Upper lobe of left lung (tissue), 6 donors: ENCODE data around the gene REXO4. TPM values are rescaled to one million over a fixed set of nuclear protein-coding genes. Genes with fewer than 3 reads are reported as not detected.
"Not testable (repeated sequence)": the region's sequence is repeated elsewhere in the genome, so short reads cannot be mapped to it uniquely, and the experiment has no call there.

Experiments used
- ATAC-seq, 2 donors: fragments of 200-7000 bp; cut with Tn5 transposase; one replicate each; pipeline ENCODE4 v1.9.1; 2022; ENCODE audit warnings: mild to moderate bottlenecking in 2 of 2, moderate library complexity in 2 of 2; ENCODE audit not compliant: low FRiP score in 2 of 2
- DNase-seq, 2 donors: peaks; one replicate each; pipeline ENCODE4 v3.0.0-alpha.2; 2019 to 2020
- H3K27ac ChIP-seq, 4 donors: fragments of 200-600 bp; sonication (generic); one replicate each; pipeline ENCODE4 v1.5.1; 2016 to 2019
- H3K27me3 ChIP-seq, 4 donors: fragments of 200-600 bp; sonication (generic); one replicate each; pipeline ENCODE4 v1.5.1; 2017 to 2019
- H3K36me3 ChIP-seq, 4 donors: fragments of 200-600 bp; sonication (generic); one replicate each; pipeline ENCODE4 v1.5.1; 2016 to 2019
- H3K4me1 ChIP-seq, 4 donors: fragments of 200-600 bp; sonication (generic); one replicate each; pipeline ENCODE4 v1.5.1; 2018 to 2019
- H3K4me3 ChIP-seq, 4 donors: fragments of 200-600 bp; sonication (generic); one replicate each; pipeline ENCODE4 v1.5.1; 2017 to 2019; ENCODE audit warnings: mild to moderate bottlenecking in 2 of 4, moderate library complexity in 1 of 4
- H3K9me3 ChIP-seq, 4 donors: fragments of 200-600 bp; sonication (generic); one replicate each; pipeline ENCODE4 v1.5.1; 2018 to 2019
- EP300 ChIP-seq, 4 donors: sonication (generic); formaldehyde crosslinking; IDR thresholded peaks; one replicate each; pipeline ENCODE4 v1.5.1; 2017; ENCODE audit warnings: antibody characterized with exemption in 4 of 4, control low read depth in 2 of 4
- POLR2A ChIP-seq, 4 donors: fragments of 450-650 bp; IDR thresholded peaks; one replicate each; pipeline ENCODE4 v1.5.1; 2016 to 2017; ENCODE audit warnings: antibody characterized with exemption in 4 of 4, mild to moderate bottlenecking in 2 of 4
- POLR2AphosphoS5 ChIP-seq, 2 donors: sonication (generic); formaldehyde crosslinking; IDR thresholded peaks; one replicate each; pipeline ENCODE4 v1.5.1; 2017; ENCODE audit warnings: antibody characterized with exemption in 2 of 2
- WGBS, 2 donors: methylation state at CpG; one replicate each; pipeline ENCODE4 v1.1.5; 2017 to 2018; 5-methylcytosine and 5-hydroxymethylcytosine counted together
- total RNA-seq, 6 donors: library from RNA; depleted of rRNA in 4 of 6; stranded (reverse); fragments of >200 nt in 4 of 6; gene quantifications; one replicate each; pipeline versions ENCODE4 v1.1.0 to v1.2.1, GENCODE V29; 2016 to 2021
- TF ChIP-seq, protein P1 (sequence below), 6 experiments: fragments of 450-650 bp in 4 of 6; fragments of 200-600 bp in 2 of 6; sonication (generic) in 2 of 6; IDR thresholded peaks; one replicate each; pipeline ENCODE4 v1.5.1; 2016 to 2019; ENCODE audit warnings: antibody characterized with exemption in 6 of 6
- donor health status: DM: no; HTN: no; CAD: no; lungs with moderate emphysema.
- donor health status: DM: no; HTN: yes; CAD: no; lungs with severe emphysema.

Gene REXO4
- total RNA-seq, 6 donors from 2014 or later = 14.7 to 34.3 (median 23.1) TPM

- ATAC-seq = no peak
- no peak for TF ChIP-seq POLR2AphosphoS5 (IDR thresholded peaks at IDR 0.05)
- no peak overlapping the region for H3K4me3 ChIP-seq
- no peak for DNase-seq
- no peaks in the 10 kb centered on the region for H3K9me3 ChIP-seq
- 91 to 92% methylated on average over 12 to 14 of the region's 14 CpGs for WGBS, 2 donors
- H3K27me3 ChIP-seq = no peaks in the 10 kb centered on the region
- peaks cover 1 to 14% (median 11%) of the 10 kb centered on the region in 4 donors for H3K4me1 ChIP-seq
- H3K36me3 ChIP-seq = no peaks in the 10 kb centered on the region
- no peak overlapping the region for H3K27ac ChIP-seq
Observed at GRCh38 chr9:133379153-133380086, 38.4 kb downstream of the REXO4 start.

DNA sequence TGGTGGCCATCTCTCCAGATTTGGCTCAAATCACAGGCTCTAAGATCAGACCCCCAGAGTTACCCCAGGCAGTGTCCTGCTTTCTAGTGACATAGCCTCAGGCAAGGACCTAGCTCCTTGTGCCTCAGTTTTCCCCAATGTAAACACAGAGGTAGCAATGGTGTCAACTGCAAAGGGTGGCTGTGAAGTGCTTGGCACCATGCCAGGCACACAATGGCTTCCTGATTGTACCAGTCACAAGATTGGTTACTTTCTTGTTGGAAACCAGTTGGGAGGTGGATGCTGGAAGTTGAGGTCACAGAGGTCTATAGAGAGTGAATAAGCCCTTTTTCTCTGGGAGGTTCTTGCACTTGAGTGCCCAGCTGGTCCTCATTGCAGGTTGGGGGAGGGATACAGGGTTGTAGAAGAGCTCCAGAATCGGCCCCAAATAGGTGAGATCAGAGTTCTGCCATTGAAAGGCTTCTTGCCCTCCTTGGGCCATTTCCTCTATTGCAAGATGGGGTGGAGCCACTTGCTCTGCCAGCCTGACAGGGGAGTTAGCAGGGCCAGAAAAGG, 39.3 kb downstream of the REXO4 start:
- ATAC-seq (no peak), DNase-seq (no peak)
- Histone ChIP-seq H3K4me1 (peaks cover 8 to 21% (median 18%) of the 10 kb centered on the region in 4 donors), H3K27me3 (no peaks in the 10 kb centered on the region), H3K36me3 (no peaks in the 10 kb centered on the region), H3K4me3 (no peak overlapping the region), H3K27ac (no peak overlapping the region), H3K9me3 (no peaks in the 10 kb centered on the region)
- WGBS, 2 donors = 56 to 62% methylated on average over 1 of the region's 1 CpG
- no peak for TF ChIP-seq EP300 (IDR thresholded peaks at IDR 0.05)
- no peak for TF ChIP-seq POLR2A (IDR thresholded peaks at IDR 0.05)
- TF ChIP-seq, protein P1, sequence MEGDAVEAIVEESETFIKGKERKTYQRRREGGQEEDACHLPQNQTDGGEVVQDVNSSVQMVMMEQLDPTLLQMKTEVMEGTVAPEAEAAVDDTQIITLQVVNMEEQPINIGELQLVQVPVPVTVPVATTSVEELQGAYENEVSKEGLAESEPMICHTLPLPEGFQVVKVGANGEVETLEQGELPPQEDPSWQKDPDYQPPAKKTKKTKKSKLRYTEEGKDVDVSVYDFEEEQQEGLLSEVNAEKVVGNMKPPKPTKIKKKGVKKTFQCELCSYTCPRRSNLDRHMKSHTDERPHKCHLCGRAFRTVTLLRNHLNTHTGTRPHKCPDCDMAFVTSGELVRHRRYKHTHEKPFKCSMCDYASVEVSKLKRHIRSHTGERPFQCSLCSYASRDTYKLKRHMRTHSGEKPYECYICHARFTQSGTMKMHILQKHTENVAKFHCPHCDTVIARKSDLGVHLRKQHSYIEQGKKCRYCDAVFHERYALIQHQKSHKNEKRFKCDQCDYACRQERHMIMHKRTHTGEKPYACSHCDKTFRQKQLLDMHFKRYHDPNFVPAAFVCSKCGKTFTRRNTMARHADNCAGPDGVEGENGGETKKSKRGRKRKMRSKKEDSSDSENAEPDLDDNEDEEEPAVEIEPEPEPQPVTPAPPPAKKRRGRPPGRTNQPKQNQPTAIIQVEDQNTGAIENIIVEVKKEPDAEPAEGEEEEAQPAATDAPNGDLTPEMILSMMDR (IDR thresholded peaks at IDR 0.05) = no peak
- no peak for TF ChIP-seq POLR2AphosphoS5 (IDR thresholded peaks at IDR 0.05)

GRCh38 chr9:133377721-133378216, 40.0 kb downstream of the REXO4 start:
- no peak for TF ChIP-seq POLR2A (IDR thresholded peaks at IDR 0.05)
- no peak for TF ChIP-seq EP300 (IDR thresholded peaks at IDR 0.05)
- TF ChIP-seq, protein P1 (IDR thresholded peaks at IDR 0.05) = no peak
- no peak for TF ChIP-seq POLR2AphosphoS5 (IDR thresholded peaks at IDR 0.05)
- no peak for DNase-seq
- 84 to 92% methylated on average over 5 to 6 of the region's 6 CpGs for WGBS, 2 donors
- peaks cover 14 to 28% (median 26%) of the 10 kb centered on the region in 4 donors for H3K4me1 ChIP-seq
- H3K36me3 ChIP-seq = peaks cover 0 to 5% (median 4%) of the 10 kb centered on the region in 4 donors
- no peak overlapping the region for H3K4me3 ChIP-seq
- ATAC-seq = no peak
- no peak overlapping the region for H3K27ac ChIP-seq
- no peaks in the 10 kb centered on the region for H3K9me3 ChIP-seq
- no peaks in the 10 kb centered on the region for H3K27me3 ChIP-seq

DNA sequence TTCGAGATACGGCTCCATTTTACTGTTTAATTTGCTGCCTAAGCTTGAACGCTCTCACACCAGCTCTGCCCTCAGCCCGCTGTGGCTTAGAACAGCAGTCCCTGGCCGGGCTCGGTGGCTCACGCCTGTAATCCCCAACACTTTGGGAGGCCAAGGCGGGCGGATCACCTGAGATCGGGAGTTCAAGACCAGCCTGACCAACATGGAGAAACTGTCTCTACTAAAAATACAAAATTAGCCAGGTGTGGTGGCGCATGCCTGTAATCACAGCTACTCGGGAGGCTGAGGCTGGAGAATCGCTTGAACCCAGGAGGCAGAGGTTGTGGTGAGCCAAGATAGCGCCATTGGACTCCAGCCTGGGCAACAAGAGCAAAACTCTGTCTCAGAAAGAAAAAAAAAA, 40.5 kb downstream of the REXO4 start:
- H3K9me3 ChIP-seq, ATAC-seq, H3K27me3 ChIP-seq, DNase-seq, H3K27ac ChIP-seq, H3K4me3 ChIP-seq, H3K36me3 ChIP-seq: not testable (repeated sequence)
- WGBS, 2 donors = 88 to 91% methylated on average over 14 of the region's 14 CpGs
- H3K4me1 ChIP-seq = peaks cover 19 to 33% (median 30%) of the 10 kb centered on the region in 4 donors

- WGBS, 2 donors = 0% methylated on average over 1 to 2 of the region's 120 CpGs
Observed at GRCh38 chr9:133375724-133376654, 41.8 kb downstream of the REXO4 start, which contains the start of the genes STKLD1 and SURF4. Gene STKLD1 (plus strand): TSS chr9:133376366. CDS start chr9:133376474, 108 bp downstream. Gene SURF4 (minus strand): TSS chr9:133376060. CDS start chr9:133375969, 91 bp downstream.

More at GRCh38 chr9:133375724-133376654, 41.8 kb downstream of the REXO4 start, which contains the start of the genes STKLD1 and SURF4:
- TF ChIP-seq EP300 (IDR thresholded peaks at IDR 0.05) (peak in 1 of 4 donors; percentile 10), POLR2A (IDR thresholded peaks at IDR 0.05) (peak in 3 of 4 donors; percentile 73 to 98 (median 89)), POLR2AphosphoS5 (IDR thresholded peaks at IDR 0.05) (peak; percentile 79 to 91)
- TF ChIP-seq, protein P1 (IDR thresholded peaks at IDR 0.05) = peak in 4 of 6 experiments; percentile 41 to 80 (median 62)
- Histone ChIP-seq H3K9me3 (no peaks in the 10 kb centered on the region), H3K27me3 (no peaks in the 10 kb centered on the region), H3K4me3 (peak within 1 kb of the TSS; percentile 70 to 96 (median 82)), H3K4me1 (peaks cover 32 to 46% (median 43%) of the 10 kb centered on the region in 4 donors), H3K27ac (peak within 1 kb of the TSS; percentile 95 to 100 (median 96)), H3K36me3 (peaks cover 0 to 11% (median 5%) of the 10 kb centered on the region in 4 donors)
- DNase-seq = peak; percentile 98 to 100
- peak; percentile 97 to 98 for ATAC-seq
